K562 (cell line): ENCODE results near the gene DLL4. TPM values are rescaled to one million over a fixed set of nuclear protein-coding genes. Genes with fewer than 3 reads are reported as not detected.

Experiments used
- CHD2 ChIP-seq: IDR thresholded peaks from 2 replicates; pipeline ENCODE4 v1.6.1; 2011; ENCODE audit warnings: low read depth, low read length
- GTF2F1 ChIP-seq: IDR thresholded peaks from 2 replicates; pipeline ENCODE4 v1.6.1; 2011; ENCODE audit warnings: low read depth, low read length, improper control_type of control experiment
- IRF1 ChIP-seq: sonication (generic); formaldehyde crosslinking; IDR thresholded peaks from 2 replicates; pipeline ENCODE4 v1.8.0; 2022; ENCODE audit warnings: missing genetic modification reagents, mild to moderate bottlenecking, borderline replicate concordance
- LCOR ChIP-seq: sonication (generic); formaldehyde crosslinking; IDR thresholded peaks from 2 replicates; pipeline ENCODE4 v1.8.0; 2022; ENCODE audit warnings: mild to moderate bottlenecking, missing genetic modification reagents
- NFYB ChIP-seq: IDR thresholded peaks from 2 replicates; pipeline ENCODE4 v1.6.1; 2011; ENCODE audit warnings: mild to moderate bottlenecking, moderate library complexity; ENCODE audit not compliant: insufficient read length; ENCODE audit errors: extremely low read depth
- POLR2AphosphoS5 ChIP-seq: IDR thresholded peaks from 2 replicates; pipeline ENCODE4 v1.6.1; 2011; ENCODE audit warnings: mild to moderate bottlenecking, low read depth, low read length, moderate library complexity; ENCODE audit not compliant: control insufficient read depth, insufficient read depth
- POLR2B ChIP-seq: fragments of 450-650 bp; IDR thresholded peaks from 2 replicates; pipeline ENCODE4 v1.6.1; 2018; ENCODE audit warnings: low read depth; ENCODE audit not compliant: partially characterized antibody
- REST ChIP-seq, 2 experiments: fragments of 450-650 bp; formaldehyde crosslinking in 1 of 2; IDR thresholded peaks; 2 replicates each; pipeline versions ENCODE4 v1.4.0 to v1.6.1; 2014 to 2020; ENCODE audit warnings: mild to moderate bottlenecking in 2 of 2, borderline replicate concordance in 1 of 2, low read depth in 1 of 2
- TCF7L2 ChIP-seq: fragments of 150-350 bp; IDR thresholded peaks from 2 replicates; pipeline ENCODE4 v1.6.1; 2016; ENCODE audit warnings: low read depth, mild to moderate bottlenecking, low read length, moderate library complexity
- TEAD1 ChIP-seq, 2 experiments: fragments of 450-650 bp in 1 of 2; sonication (generic) in 1 of 2; formaldehyde crosslinking; IDR thresholded peaks; 2 replicates each; pipeline versions ENCODE4 v1.4.0 to v1.8.0; 2020 to 2022; ENCODE audit warnings: mild to moderate bottlenecking in 2 of 2, missing genetic modification reagents in 1 of 2
- ZFP1 ChIP-seq: fragments of 450-650 bp; formaldehyde crosslinking; IDR thresholded peaks from 2 replicates; pipeline ENCODE4 v1.4.0; 2020; ENCODE audit warnings: mild to moderate bottlenecking, mixed read lengths
- ZKSCAN8 ChIP-seq: fragments of 200-800 bp; sonication (Bioruptor generic); IDR thresholded peaks from 2 replicates; pipeline ENCODE4 v1.6.1; 2016; ENCODE audit warnings: missing genetic modification characterization, missing compliant biosample characterization
- ZNF121 ChIP-seq: sonication (generic); formaldehyde crosslinking; conservative IDR thresholded peaks from 2 replicates; pipeline ENCODE4 v1.8.0; 2022; ENCODE audit warnings: missing genetic modification reagents
- ZNF224 ChIP-seq: sonication (generic); formaldehyde crosslinking; IDR thresholded peaks from 2 replicates; pipeline ENCODE4 v1.8.0; 2022; ENCODE audit warnings: mild to moderate bottlenecking, missing genetic modification reagents
- ZNF507 ChIP-seq: conservative IDR thresholded peaks from 2 replicates; pipeline ENCODE4 v1.6.1; 2017; ENCODE audit warnings: missing genetic modification characterization, missing compliant biosample characterization
- ZNF639 ChIP-seq, 2 experiments: fragments of 200-800 bp in 1 of 2; sonication (Bioruptor generic) in 1 of 2; sonication (generic) in 1 of 2; formaldehyde crosslinking in 1 of 2; IDR thresholded peaks in 1 of 2; conservative IDR thresholded peaks in 1 of 2; 2 replicates each; pipeline versions ENCODE4 v1.5.0 to v1.6.1; 2016 to 2020; ENCODE audit warnings: missing compliant biosample characterization in 1 of 2, missing genetic modification characterization in 1 of 2, missing genetic modification reagents in 1 of 2
- polyA plus RNA-seq, 8 experiments: library from polyadenylated mRNA; depleted of rRNA in 4 of 8; stranded (reverse) in 5 of 8; unstranded in 3 of 8; fragments of >200 nt; fragmentation: Nextera tagmentation in 2 of 8; fragmentation: Illumina TruSeq in 1 of 8; extraction: Ambion mirVana in 2 of 8; extraction: Trizol in 1 of 8; gene quantifications; 2 replicates each; pipeline versions ENCODE4 v1.2.1 to v1.2.3, GENCODE V29; 2011 to 2014; ENCODE audit warnings: inconsistent platforms in 1 of 8, missing spikeins in 1 of 8
- total RNA-seq, 7 experiments: library from RNA; depleted of rRNA in 6 of 7; stranded (reverse); fragments of >200 nt in 6 of 7; fragmentation: Illumina TruSeq in 2 of 7; extraction: Trizol in 2 of 7; gene quantifications; 2 replicates each; pipeline versions ENCODE4 v1.2.1 to v1.2.3, GENCODE V29; 2011 to 2021; ENCODE audit warnings: low replicate concordance in 1 of 7

Gene DLL4
- total and polyA plus RNA-seq, 9 of the 15 experiments (the other 6 are each of a cell fraction or from before 2014, with no cell fraction given) = 0.04 to 1.1 (median 0.41) TPM; not detected in 1

GRCh38 chr15:40928821-40929659, at the start of gene DLL4 (continued):
- TF ChIP-seq ZNF639 (CRISPR knock-in tag; conservative IDR thresholded peaks at IDR 0.05 in 1 of 2, IDR thresholded peaks at IDR 0.05 in 1 of 2) = no peak
- TF ChIP-seq POLR2B = no peak
- TF ChIP-seq TCF7L2 = no peak
- TF ChIP-seq CHD2 = no peak
- peak; percentile 64 for TF ChIP-seq POLR2AphosphoS5
- no peak for TF ChIP-seq ZNF507 (tag)
- TF ChIP-seq ZKSCAN8 = no peak
- TF ChIP-seq REST (IDR thresholded peaks at IDR 0.05; ENCODE audit: borderline replicate concordance) = peak; percentile 93
- no peak for TF ChIP-seq REST (CRISPR knock-in tag; IDR thresholded peaks at IDR 0.05; ENCODE audit: low read depth)
- no peak for TF ChIP-seq ZFP1 (CRISPR knock-in tag)
- TF ChIP-seq NFYB = no peak
- TF ChIP-seq TEAD1 (CRISPR knock-in tag; IDR thresholded peaks at IDR 0.05) = peak in 1 of 2 experiments; percentile 85; a peak in 3 of 4 replicates
- TF ChIP-seq ZNF121 (CRISPR knock-in tag) = 0 out of 2 replicates have a peak, but pooled peaks have one; percentile 22
- TF ChIP-seq GTF2F1 = no peak
- TF ChIP-seq IRF1 (CRISPR knock-in tag) = peak; percentile 82; the same call in 1 of the 2 replicates
- TF ChIP-seq LCOR (CRISPR knock-in tag) = peak; percentile 75; the same call in 1 of the 2 replicates
- TF ChIP-seq ZNF224 = peak; percentile 85
